NCI-H1105 treated with DMSO at 0.1 percent for 48 hours (cell line): ENCODE data around the gene SPATA2.

Experiments
- DNase-seq: peaks from one replicate; lab custom pipeline; 2025; lab: John Stamatoyannopoulos, UW

SPATA2 gene

DNA sequence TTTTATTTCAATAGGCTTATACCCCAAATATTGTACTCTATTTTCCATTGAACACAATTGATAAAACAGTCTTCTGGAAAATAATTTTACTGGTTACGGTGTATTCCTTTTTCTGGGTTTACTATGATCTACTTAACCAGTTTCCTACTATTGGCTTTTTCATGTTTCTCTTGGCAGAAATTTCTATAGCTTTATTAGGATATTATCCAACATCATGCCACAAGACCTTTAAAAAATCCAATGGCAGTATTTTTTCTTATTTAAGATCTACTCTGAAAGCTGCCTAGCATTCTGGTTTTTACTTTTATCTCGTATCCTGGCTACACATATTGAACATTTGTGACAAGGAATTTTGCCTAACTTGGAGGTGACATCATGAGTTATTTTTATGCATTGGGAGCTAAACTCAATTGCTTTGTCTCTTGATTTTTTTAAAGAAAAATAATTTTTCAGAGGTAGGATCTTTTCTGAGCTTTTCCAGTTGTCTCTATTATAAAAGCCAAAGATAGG, 57.2 kb downstream of the SPATA2 start:
- no peak for DNase-seq

DNA sequence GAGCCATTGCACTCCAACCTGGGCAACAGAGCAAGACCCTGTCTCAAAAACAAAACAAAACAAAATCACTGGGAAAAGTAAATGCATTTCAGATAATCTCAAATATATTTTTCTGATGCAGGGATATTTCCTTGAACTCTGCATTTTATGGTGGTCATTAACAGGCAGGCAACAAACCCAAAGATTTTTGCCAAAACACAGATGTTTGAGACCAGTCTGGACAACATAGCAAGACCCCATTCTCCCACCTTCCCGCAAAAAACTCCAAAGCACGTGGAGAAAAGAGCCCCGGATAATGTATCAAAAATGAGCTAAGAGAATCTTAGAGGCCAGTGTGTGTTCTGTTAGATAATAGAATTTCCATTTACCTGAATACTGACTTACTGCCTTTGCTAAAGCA, 58.4 kb downstream of the SPATA2 start:
- no peak for DNase-seq

DNA sequence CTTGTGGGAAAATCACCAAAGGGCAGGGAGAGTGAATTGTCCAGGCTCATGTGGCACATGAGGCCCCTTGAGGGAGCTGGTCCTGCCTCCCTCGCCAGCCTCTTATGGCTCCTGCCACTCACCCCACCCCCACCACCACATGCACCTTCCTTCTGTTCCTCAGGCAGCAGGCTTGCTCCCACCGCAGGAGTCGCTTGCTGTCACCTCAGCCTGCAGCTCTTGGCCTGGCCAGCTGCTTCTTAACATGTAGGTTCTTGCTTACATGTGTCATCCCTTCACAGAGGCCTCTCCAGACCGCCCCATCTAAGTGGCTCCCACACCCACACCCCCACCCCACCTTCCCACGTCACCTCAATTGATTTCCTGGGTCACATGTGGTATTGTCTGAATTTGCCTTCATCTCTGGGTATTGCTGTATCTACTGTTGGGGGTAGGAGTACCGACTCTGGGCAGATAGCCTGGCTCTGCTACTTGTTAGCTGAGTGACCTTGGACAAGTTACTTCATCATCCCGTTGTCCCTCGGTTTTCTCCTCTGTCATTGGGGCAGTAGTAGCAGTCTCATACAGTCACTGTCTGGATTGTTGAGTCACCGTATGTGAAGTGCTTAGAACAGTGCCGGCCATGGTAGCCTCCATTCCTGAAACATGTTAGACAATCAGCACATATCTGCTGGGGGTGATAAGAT, 61.0 kb downstream of the SPATA2 start:
- no peak for DNase-seq

DNA sequence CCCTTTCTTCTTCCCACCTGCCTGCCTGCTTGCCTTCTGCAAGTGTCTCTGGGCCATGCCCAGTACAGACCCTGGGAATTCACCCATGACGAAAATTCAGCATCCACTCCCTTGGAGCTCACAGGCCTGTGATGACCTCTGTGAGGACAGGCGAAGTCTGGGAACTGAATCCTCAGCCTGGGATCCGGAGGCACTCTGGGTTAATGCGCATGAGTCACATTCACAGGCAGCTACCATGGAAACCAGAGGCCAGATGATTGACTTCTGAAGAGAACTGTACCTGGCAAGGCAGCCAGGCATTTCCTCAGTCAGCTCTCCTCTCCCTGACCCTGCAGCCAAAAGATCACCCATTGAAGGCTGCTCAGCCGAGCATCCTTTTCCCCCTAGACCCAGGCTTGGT, 61.7 kb downstream of the SPATA2 start:
- DNase-seq: no peak
